GM06990 (cell line): ENCODE measurements around the gene TBC1D23.
"Not testable (repeated sequence)": the region's sequence is repeated elsewhere in the genome, so short reads cannot be mapped to it uniquely, and the experiment has no call there.

ENCODE experiments used
- DNase-seq: peaks from one replicate; pipeline ENCODE4 v3.0.0-alpha.2; 2011; ENCODE audit not compliant: insufficient read length; ENCODE audit errors: extremely low read depth
- H3K27me3 ChIP-seq: replicated peaks from 2 replicates; pipeline ENCODE4 v1.6.0; 2011; ENCODE audit warnings: low read length; ENCODE audit not compliant: control insufficient read depth, insufficient read depth
- H3K36me3 ChIP-seq: 2 replicates; pipeline ENCODE4 v1.5.1; 2011; ENCODE audit warnings: low read length; ENCODE audit not compliant: control insufficient read depth, insufficient read depth
- H3K4me3 ChIP-seq: replicated peaks from 2 replicates; pipeline ENCODE4 v1.5.1; 2011; ENCODE audit warnings: low read depth, mild to moderate bottlenecking, control low read depth, low read length
- TF ChIP-seq, protein P1 (sequence below): IDR thresholded peaks from 2 replicates; pipeline ENCODE4 v1.5.1; 2011; ENCODE audit warnings: low read length, control low read depth, mild to moderate bottlenecking, inconsistent platforms; ENCODE audit not compliant: insufficient read depth, poor library complexity, severe bottlenecking

Gene TBC1D23

GRCh38 chr3:100225193-100225592 lies 35.6 kb upstream of the TBC1D23 start:
- TF ChIP-seq, protein P1, sequence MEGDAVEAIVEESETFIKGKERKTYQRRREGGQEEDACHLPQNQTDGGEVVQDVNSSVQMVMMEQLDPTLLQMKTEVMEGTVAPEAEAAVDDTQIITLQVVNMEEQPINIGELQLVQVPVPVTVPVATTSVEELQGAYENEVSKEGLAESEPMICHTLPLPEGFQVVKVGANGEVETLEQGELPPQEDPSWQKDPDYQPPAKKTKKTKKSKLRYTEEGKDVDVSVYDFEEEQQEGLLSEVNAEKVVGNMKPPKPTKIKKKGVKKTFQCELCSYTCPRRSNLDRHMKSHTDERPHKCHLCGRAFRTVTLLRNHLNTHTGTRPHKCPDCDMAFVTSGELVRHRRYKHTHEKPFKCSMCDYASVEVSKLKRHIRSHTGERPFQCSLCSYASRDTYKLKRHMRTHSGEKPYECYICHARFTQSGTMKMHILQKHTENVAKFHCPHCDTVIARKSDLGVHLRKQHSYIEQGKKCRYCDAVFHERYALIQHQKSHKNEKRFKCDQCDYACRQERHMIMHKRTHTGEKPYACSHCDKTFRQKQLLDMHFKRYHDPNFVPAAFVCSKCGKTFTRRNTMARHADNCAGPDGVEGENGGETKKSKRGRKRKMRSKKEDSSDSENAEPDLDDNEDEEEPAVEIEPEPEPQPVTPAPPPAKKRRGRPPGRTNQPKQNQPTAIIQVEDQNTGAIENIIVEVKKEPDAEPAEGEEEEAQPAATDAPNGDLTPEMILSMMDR: no peak
- no peaks in the 10 kb centered on the region for H3K27me3 ChIP-seq
- H3K4me3 ChIP-seq: no peak overlapping the region
- H3K36me3 ChIP-seq: no peaks in the 10 kb centered on the region
- DNase-seq: no peak

DNA sequence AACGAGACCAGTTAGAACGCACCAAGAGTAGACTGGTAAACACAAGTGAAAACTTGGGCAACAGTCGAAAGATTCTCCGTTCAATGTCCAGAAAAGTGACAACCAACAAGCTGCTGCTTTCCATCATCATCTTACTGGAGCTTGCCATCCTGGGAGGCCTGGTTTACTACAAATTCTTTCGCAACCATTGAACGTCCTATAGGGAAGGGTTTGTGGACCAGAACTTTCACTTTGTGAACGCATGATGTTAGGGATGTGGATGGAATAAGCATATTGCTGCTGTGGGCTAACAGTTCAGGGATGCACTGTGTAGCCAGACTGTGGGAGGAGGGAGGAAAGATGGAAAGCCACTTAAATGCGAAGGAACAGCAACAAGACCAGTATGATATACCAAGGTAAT lies 34.9 kb upstream of the TBC1D23 start:
- no peak for DNase-seq
- Histone ChIP-seq H3K36me3 (no peaks in the 10 kb centered on the region), H3K27me3 (no peaks in the 10 kb centered on the region), H3K4me3 (no peak overlapping the region)
- TF ChIP-seq, protein P1: no peak

GRCh38 chr3:100226712-100227429 lies 33.9 kb upstream of the TBC1D23 start:
- no peaks in the 10 kb centered on the region for H3K27me3 ChIP-seq
- H3K4me3 ChIP-seq: no peak overlapping the region
- TF ChIP-seq, protein P1: no peak
- no peaks in the 10 kb centered on the region for H3K36me3 ChIP-seq
- no peak for DNase-seq

GRCh38 chr3:100227511-100227921 lies 33.3 kb upstream of the TBC1D23 start:
- H3K4me3 ChIP-seq: no peak overlapping the region
- no peaks in the 10 kb centered on the region for H3K27me3 ChIP-seq
- TF ChIP-seq, protein P1: no peak
- no peak for DNase-seq
- no peaks in the 10 kb centered on the region for H3K36me3 ChIP-seq

GRCh38 chr3:100228247-100228646 lies 32.5 kb upstream of the TBC1D23 start:
- DNase-seq: no peak

GRCh38 chr3:100229188-100229587 lies 31.6 kb upstream of the TBC1D23 start:
- not testable (repeated sequence) for H3K4me3 ChIP-seq, DNase-seq, H3K27me3 ChIP-seq, H3K36me3 ChIP-seq

More at GRCh38 chr3:100228247-100228646, 32.5 kb upstream of the TBC1D23 start:
- no peaks in the 10 kb centered on the region for H3K36me3 ChIP-seq
- H3K4me3 ChIP-seq: no peak overlapping the region
- no peaks in the 10 kb centered on the region for H3K27me3 ChIP-seq
- TF ChIP-seq, protein P1: no peak
